Activated T-cell treated with anti-CD3 and anti-CD28 coated beads, Interleukin-2, amount 50 U/mL, for 4 hours (primary cell): ENCODE measurements around the gene C17orf75. TPM values are rescaled to one million over a fixed set of nuclear protein-coding genes. Genes with fewer than 3 reads are reported as not detected.

Experiments
- ATAC-seq, 2 donors: fragments of 200-7000 bp; cut with Tn5 transposase; one replicate each; pipeline ENCODE4 v1.10.0; 2021
- DNase-seq: peaks from one replicate; pipeline ENCODE4 v3.0.0-alpha.2; 2020
- H3K27me3 Mint-ChIP-seq: one replicate; pipeline ENCODE4 v1.8.0; 2021; ENCODE audit warnings: low read depth, mixed read lengths
- H3K36me3 Mint-ChIP-seq: one replicate; pipeline ENCODE4 v1.8.0; 2022; ENCODE audit warnings: mixed read lengths; ENCODE audit not compliant: insufficient read depth
- H3K4me1 Mint-ChIP-seq: one replicate; pipeline ENCODE4 v1.8.0; 2021; ENCODE audit warnings: low read depth, mixed read lengths
- H3K4me3 Mint-ChIP-seq: one replicate; pipeline ENCODE4 v1.8.0; 2021; ENCODE audit warnings: mild to moderate bottlenecking, moderate library complexity, mixed read lengths
- H3K9me3 Mint-ChIP-seq: one replicate; pipeline ENCODE4 v1.8.0; 2021; ENCODE audit warnings: mixed read lengths
- total RNA-seq, 3 donors: library from RNA; stranded (reverse); gene quantifications; one replicate each; pipeline ENCODE4 v1.2.1, GENCODE V29; 2021

The C17orf75 gene
- total RNA-seq, 3 donors from 2014 or later, result 29.1 to 34.1 (median 31.7) TPM

DNA sequence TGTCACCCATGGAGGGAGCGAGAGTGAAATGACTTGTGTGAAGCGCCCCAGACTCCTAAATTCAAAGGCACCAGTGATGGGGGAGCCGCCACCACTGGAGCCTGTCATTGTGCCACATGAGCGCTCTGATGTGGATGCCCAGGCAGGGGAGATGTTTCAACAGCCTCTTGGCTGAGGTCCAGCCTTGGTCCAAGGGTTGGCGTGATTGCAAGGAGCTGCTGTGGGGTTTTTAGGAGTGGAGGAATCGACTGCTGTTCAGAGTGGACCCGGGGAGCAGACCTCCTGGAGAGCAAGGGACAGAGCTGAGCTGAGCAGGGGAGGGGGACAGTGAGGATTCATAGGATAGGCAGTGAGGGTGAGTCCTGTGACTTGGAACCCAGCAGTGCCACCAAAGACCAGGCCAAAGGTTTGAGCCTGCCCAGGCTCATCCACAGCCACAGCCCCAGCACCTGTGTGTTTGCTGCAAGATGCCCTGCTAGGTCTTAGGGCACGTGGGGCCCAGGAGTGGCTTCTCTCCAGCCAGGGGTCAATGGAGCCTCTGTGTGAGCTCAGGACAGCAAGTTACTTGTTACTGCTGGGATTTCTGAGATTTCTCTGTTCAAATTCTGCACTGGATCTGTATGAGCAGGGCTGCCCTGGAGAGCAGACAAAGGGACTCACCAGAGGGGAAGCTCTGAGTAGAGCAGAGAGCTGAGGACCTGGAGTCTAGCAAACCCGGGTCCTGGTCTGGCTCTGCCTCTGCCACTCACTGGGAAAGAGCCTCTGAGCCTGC is 56.0 kb downstream of the C17orf75 start:
- DNase-seq (no peak), ATAC-seq (no peak)
- Mint-ChIP-seq H3K27me3 (peaks cover 6% of the 10 kb centered on the region), H3K36me3 (no peaks in the 10 kb centered on the region), H3K4me1 (no peaks in the 10 kb centered on the region), H3K4me3 (no peak overlapping the region), H3K9me3 (no peaks in the 10 kb centered on the region)

DNA sequence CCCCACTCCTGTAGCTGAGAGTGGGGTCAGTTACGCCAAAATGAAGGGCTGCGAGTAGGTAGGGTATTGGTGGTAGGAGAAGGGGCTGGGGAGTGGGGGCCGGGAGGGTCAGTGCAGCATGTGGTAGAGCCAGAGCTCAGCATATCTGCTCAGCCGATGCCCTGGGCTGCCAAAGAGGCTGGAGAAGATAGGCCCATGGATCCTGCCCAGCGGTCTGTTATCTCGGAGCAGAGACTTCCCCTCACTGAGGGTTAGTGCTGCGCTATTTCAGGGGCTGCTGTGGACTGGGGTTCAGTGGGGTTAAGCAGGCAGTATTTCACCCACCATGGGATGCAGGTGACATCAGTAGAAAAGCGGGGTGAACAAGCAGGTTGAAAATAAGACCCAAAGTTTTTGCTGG is 56.7 kb downstream of the C17orf75 start:
- Mint-ChIP-seq H3K4me3 (no peak overlapping the region), H3K27me3 (peaks cover 6% of the 10 kb centered on the region), H3K36me3 (no peaks in the 10 kb centered on the region), H3K9me3 (no peaks in the 10 kb centered on the region), H3K4me1 (no peaks in the 10 kb centered on the region)
- DNase-seq (no peak), ATAC-seq (no peak)

DNA sequence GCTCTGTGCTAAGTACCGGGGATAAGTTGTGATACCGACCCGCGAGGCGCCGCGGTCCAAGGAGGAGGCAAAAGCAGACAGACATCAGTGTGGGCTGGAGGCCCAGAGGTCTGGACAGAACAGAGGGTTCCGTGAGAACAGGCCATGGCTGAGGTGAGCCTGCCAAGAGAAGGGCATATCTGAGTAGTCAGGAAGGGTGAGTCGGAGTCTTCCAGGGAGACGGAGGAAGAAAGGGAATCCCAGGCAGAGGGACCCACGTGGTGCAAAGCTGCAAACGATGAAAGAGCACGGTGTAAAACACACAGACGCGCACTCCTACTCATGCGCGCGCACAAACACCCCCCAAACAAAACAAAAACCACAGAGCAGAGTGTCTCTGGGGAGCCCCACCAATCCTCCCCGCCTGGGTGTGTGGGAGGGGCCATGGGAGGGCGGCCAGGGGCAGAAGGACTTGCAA is 58.2 kb downstream of the C17orf75 start:
- Mint-ChIP-seq H3K9me3 (no peaks in the 10 kb centered on the region), H3K4me1 (no peaks in the 10 kb centered on the region), H3K36me3 (no peaks in the 10 kb centered on the region), H3K4me3 (no peak overlapping the region), H3K27me3 (peaks cover 6% of the 10 kb centered on the region)
- ATAC-seq (peak in 1 of 2 donors; percentile 35), DNase-seq (no peak)

DNA sequence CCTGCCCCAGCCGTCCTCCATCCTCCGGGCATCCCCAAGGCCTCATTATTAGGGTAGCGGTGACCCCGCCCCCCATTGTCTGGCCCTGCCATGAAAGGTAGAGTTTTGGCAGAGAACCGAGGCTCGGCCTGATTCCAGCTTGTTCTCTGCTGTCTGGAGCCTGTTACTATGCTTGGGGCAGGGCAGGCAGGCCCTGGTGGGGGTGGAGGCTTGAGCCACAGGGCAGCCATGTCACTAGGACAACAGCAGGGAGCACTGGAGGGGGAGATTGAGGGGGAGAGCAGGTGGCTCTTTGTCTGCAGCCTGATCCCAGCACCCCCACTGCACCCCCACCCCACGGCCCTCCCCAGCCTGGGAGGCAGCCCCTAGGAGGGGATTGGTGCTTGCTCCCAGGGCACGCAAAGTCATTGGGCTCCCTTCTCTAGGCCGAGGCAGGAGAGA is 60.9 kb downstream of the C17orf75 start:
- ATAC-seq, result no peak
- no peak for DNase-seq
- Mint-ChIP-seq H3K36me3 (no peaks in the 10 kb centered on the region), H3K4me3 (no peak overlapping the region), H3K27me3 (peaks cover 6% of the 10 kb centered on the region), H3K4me1 (no peaks in the 10 kb centered on the region), H3K9me3 (no peaks in the 10 kb centered on the region)

DNA sequence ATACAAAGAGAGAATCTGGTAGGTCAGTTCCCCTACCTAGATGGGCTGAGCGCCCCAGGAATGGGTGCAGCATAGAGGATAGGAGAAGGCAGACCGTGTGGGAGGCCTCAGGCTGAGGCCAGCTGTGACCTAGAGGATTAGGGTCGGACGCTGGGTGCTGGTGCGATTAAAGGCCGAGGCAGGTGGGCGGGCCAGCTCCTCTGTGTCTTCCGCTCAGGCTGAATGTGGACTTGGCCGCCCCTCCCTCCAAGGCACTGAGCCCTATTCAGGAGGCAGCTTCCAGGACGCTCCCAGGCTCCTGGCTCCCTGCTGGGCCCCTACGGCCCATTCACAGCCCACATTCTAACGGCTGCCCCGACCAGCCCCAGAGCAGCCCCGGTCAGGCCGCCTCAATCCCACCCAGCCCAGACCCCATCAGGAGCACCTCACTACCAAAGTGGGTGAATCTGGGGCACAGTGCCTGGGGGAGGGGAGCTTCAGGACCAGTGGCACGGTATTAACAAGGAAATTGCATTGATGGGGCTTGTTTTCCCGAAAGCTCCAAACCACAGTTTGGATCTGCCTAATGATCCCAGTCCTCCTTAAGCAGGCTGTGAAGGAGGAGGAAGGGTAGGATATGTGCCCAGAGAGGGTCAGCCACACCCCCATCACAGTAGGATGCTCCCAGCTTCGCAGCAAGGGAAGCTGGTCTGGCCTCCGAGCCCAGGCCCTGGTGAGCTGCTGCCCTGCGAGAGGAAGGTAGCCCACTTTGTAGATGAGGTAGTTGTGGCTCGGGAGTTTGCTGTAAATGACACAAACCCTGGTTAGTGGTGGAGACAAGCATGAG is 61.9 kb downstream of the C17orf75 start:
- Mint-ChIP-seq H3K4me1 (no peaks in the 10 kb centered on the region), H3K4me3 (no peak overlapping the region), H3K9me3 (no peaks in the 10 kb centered on the region), H3K27me3 (peaks cover 9% of the 10 kb centered on the region), H3K36me3 (no peaks in the 10 kb centered on the region)
- ATAC-seq (no peak), DNase-seq (no peak)

DNA sequence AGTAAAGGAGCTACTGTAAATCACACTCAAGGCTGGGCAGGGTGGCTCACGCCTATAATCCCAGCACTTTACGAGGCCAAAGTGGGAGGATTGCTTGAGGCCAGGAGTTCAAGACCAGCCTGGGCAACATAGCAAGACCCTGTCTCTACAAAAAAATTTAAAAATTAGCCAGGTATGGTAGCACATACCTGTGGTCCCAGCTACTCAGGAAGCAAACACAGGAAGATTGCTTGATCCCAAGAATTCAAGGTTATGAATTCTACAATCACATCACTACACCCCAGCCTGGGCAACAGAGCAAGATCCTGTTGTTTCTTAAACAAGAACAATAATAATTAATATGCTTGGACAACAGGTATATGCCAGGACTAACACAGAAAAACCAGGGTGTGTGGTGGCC is 63.2 kb downstream of the C17orf75 start:
- ATAC-seq, result no peak
- DNase-seq, result no peak
- no peaks in the 10 kb centered on the region for H3K4me1 Mint-ChIP-seq
- peaks cover 11% of the 10 kb centered on the region for H3K27me3 Mint-ChIP-seq
- no peak overlapping the region for H3K4me3 Mint-ChIP-seq
- no peaks in the 10 kb centered on the region for H3K9me3 Mint-ChIP-seq
- H3K36me3 Mint-ChIP-seq, result no peaks in the 10 kb centered on the region

Other genes with a start within 250 kb of the C17orf75 start
- gene RHOT1, start 199.7 kb downstream of the C17orf75 start, total RNA-seq, result 10 to 100 TPM; 14.0 to 14.9 (median 14.2) TPM
- under 1 TPM; 0.11 to 0.20 (median 0.16) TPM for gene RHBDL3, start 76.3 kb downstream of the C17orf75 start, total RNA-seq
- 100 to 1,000 TPM; 199 to 222 (median 212) TPM for gene ZNF207, start 8.0 kb upstream of the C17orf75 start, total RNA-seq
- gene PSMD11, start 102.3 kb upstream of the C17orf75 start, total RNA-seq, result 100 to 1,000 TPM; 247 to 270 (median 260) TPM
- 10 to 100 TPM; 14.8 to 20.9 (median 15.7) TPM for gene CDK5R1, start 144.8 kb upstream of the C17orf75 start, total RNA-seq